T-helper 9 cell (primary cell): ENCODE results near the gene NT5DC2.
A peak's percentile ranks its signal among the peaks of the same experiment; 100 is the strongest.

Experiments
- DNase-seq: peaks from one replicate; pipeline ENCODE4 v3.0.0-alpha.2; 2020
- total RNA-seq, 2 donors: gene quantifications; one replicate each; lab custom pipeline; 2026; lab: John Stamatoyannopoulos, UW

The NT5DC2 gene
- total RNA-seq: 0.72 to 10.5 reads per million in 2 donors

GRCh38 chr3:52533623-52534280, at the start of gene NT5DC2:
Gene NT5DC2 (minus strand): TSS chr3:52533857. CDS start chr3:52533737, 120 bp downstream.
- DNase-seq: peak; percentile 49

- no peak for DNase-seq
Observed at GRCh38 chr3:52574056-52574965, 40.7 kb upstream of the NT5DC2 start.

GRCh38 chr3:52572221-52572620, 38.6 kb upstream of the NT5DC2 start:
- DNase-seq: no peak

GRCh38 chr3:52570076-52570475, 36.4 kb upstream of the NT5DC2 start:
- no peak for DNase-seq

GRCh38 chr3:52568069-52568468, 34.4 kb upstream of the NT5DC2 start:
- DNase-seq: no peak

- DNase-seq: no peak
Observed at GRCh38 chr3:52563984-52564383, 30.3 kb upstream of the NT5DC2 start.

GRCh38 chr3:52561028-52561747, 27.5 kb upstream of the NT5DC2 start:
- DNase-seq: no peak

- no peak for DNase-seq
Observed at GRCh38 chr3:52558436-52558835, 24.8 kb upstream of the NT5DC2 start.

GRCh38 chr3:52557011-52557960, 23.6 kb upstream of the NT5DC2 start:
- no peak for DNase-seq

- DNase-seq: no peak
Observed at GRCh38 chr3:52555056-52555455, 21.4 kb upstream of the NT5DC2 start.

GRCh38 chr3:52554026-52554755, 20.5 kb upstream of the NT5DC2 start:
- no peak for DNase-seq

GRCh38 chr3:52552089-52552488, 18.4 kb upstream of the NT5DC2 start:
- no peak for DNase-seq

GRCh38 chr3:52551118-52551517, 17.5 kb upstream of the NT5DC2 start:
- no peak for DNase-seq

GRCh38 chr3:52547143-52547542, 13.5 kb upstream of the NT5DC2 start:
- DNase-seq: no peak

GRCh38 chr3:52546111-52546901, 12.6 kb upstream of the NT5DC2 start:
- no peak for DNase-seq

GRCh38 chr3:52544937-52545336, 11.3 kb upstream of the NT5DC2 start:
- DNase-seq: no peak

GRCh38 chr3:52541050-52541449, 7.4 kb upstream of the NT5DC2 start:
- no peak for DNase-seq

GRCh38 chr3:52539010-52539653, 5.5 kb upstream of the NT5DC2 start:
- DNase-seq: no peak

- DNase-seq: no peak
Observed at GRCh38 chr3:52537726-52538421, 4.2 kb upstream of the NT5DC2 start.
